GM12874 (cell line): ENCODE measurements around the gene EEF2K.
A peak's percentile ranks its signal among the peaks of the same experiment; 100 is the strongest.

Source experiments
- TF ChIP-seq, protein P1 (sequence below): IDR thresholded peaks from 2 replicates; pipeline ENCODE4 v1.5.1; 2011; ENCODE audit warnings: low read depth, mild to moderate bottlenecking, control low read depth, low read length, moderate library complexity; ENCODE audit not compliant: insufficient read depth

EEF2K gene

DNA sequence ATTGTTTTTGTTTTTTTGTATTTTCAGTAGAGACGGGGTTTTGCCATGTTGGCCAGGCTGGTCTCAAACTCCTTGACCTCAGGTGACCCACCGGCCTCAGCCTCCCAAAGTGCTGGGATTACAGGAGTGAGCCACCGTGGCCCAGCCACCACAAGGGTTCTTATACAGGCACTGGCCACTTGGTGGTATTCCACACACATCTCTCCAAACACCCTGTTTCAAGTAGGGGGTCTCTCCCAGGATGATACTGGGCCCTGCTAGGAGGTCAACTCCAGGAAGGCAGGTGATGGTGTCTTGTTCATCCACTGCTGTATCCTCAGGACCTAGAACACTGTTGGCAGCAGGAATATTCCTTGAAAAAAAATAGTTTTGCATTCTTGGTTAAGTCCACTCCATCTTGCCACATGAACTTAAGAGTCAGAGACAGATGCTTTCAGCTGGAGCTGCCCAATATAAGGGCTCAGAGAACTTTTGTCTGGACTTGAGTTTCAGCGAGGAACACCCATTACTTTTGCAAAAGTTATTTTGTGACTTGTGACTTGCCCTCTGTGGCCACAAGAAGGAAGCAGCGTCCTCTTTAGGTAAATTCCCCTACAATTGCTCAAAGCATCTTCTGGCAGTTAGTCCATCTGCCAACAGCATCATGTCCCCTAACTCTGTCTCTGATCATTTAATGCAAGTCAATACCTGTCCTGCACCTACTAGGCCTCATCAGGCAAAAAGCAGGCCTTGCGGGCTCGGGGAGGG is 7.4 kb upstream of the EEF2K start:
- TF ChIP-seq, protein P1, sequence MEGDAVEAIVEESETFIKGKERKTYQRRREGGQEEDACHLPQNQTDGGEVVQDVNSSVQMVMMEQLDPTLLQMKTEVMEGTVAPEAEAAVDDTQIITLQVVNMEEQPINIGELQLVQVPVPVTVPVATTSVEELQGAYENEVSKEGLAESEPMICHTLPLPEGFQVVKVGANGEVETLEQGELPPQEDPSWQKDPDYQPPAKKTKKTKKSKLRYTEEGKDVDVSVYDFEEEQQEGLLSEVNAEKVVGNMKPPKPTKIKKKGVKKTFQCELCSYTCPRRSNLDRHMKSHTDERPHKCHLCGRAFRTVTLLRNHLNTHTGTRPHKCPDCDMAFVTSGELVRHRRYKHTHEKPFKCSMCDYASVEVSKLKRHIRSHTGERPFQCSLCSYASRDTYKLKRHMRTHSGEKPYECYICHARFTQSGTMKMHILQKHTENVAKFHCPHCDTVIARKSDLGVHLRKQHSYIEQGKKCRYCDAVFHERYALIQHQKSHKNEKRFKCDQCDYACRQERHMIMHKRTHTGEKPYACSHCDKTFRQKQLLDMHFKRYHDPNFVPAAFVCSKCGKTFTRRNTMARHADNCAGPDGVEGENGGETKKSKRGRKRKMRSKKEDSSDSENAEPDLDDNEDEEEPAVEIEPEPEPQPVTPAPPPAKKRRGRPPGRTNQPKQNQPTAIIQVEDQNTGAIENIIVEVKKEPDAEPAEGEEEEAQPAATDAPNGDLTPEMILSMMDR: 0 out of 2 replicates have a peak, but pooled peaks have one; percentile 22

DNA sequence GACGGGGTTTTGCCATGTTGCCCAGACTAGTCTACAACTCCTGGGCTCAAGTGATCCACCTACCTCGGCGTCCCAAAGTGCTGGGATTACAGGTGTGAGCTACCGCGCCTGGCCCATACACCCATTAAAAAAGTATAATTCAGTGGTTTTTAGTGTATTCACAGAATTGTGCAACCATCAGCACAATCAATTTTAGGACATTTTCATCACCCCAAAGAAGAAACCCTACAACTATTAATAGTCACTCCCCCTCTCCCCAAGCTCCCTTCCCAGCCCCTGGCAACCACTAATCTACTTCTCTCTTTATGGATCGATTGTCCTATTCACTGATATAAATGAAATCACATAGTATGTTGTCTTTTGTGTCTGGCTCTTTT is 3.8 kb upstream of the EEF2K start:
- TF ChIP-seq, protein P1: no peak

DNA sequence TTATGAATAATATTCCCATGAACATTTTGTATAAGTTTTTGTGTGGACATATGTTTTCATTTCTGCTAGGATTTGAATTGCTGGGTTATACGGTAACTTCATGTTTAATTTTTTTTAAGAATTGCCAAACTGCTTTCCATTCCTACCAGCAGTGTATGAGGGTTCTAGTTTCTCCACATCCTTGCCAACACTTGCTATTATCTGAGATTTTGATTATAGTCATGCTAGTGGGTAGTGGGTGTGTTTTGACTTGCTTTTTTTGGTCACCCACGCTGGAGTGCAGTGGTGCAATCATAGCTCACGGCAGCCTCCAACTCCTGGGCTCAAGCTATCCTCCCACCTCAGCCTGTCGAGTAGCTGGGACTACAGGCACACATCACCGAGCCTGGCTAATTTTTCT is 3.0 kb upstream of the EEF2K start:
- TF ChIP-seq, protein P1: no peak

DNA sequence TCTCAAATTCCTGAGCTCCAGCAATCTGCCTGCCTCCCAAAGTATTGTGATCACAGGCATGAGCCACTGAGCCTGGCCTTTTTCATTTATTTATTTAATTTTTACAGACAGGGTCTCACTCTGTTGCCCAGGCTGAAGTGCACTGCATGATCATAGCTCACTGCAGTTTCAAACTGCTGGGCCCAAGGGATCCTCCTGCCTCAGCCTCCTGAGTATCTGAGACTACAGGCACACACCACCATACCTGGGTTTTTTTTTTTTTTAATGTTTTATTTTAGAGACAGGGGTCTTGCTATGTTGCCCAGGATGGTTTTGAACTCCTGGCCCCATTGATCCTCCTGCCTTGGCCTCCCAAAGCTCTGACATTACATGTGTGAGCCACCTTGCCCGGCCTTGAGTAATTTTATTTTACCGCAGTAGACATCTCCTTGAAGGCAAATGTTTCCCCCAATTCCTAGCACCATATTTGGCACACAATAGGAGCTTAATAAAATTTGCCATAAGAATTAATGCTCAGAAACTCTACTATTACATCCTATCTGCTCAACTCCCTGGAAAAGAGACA is 1.9 kb upstream of the EEF2K start:
- TF ChIP-seq, protein P1: no peak

DNA sequence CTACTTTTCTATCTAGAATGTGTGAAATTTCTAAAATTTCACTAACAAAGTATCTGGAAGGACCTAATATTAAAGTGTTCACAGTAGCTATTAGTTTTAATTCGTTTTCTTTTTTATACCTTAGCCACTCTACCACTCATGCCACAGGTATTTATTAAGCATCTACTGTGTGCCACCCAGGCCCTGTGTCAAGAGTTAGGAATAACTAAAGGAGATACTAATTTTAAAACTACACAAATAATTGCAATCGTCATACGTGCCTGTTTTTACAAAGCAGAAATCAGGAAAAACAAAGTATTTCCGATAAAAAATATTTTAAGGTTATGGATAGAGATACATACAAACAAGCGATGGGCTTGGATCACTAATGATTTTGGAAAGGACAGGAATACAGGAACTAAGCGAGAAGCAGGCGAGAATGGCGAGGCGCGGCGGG is 483 bp upstream of the EEF2K start:
- TF ChIP-seq, protein P1: no peak

DNA sequence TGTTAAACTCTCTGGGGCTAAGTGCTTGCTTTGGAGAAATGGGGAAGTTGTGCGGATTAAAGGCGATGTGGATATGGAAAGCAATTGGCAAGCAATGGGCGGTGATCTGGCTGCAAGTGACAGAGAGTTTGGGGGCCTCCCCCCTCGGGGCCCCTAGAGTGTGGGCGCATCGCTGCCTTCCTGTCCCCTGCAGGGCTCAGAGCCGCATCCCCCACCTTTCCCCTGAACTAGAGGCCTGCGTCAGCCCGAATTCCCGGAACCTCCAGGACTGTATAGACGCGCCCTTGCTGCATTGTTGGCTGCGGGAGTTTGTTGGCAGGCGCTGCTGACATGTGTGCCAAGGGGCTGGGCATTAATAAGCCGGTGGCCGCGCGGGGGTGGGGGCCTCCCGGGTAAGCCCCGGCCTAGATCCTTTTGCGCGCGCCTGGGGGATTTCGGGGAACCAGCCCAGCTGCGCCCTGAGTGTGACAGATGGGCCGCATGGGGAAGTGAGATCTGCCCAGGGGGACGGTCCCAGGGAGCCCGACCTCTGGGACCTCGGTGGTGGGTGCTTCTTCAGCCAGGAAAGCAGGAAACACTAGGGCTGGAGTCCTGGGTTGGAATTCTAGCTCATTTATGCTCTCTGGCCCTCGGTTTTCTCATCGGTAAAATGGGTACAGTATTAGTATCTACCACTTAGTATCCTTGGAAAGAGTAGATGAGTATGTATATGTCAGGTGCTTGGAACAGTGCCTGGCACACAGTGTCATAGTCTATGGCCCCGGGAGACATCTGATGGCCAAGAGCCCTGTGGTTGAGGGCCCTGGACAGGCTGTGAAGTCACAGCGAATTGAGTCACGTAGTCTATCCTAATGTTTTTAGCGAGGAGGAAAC is 1.0 kb downstream of the EEF2K start:
- TF ChIP-seq, protein P1: no peak

DNA sequence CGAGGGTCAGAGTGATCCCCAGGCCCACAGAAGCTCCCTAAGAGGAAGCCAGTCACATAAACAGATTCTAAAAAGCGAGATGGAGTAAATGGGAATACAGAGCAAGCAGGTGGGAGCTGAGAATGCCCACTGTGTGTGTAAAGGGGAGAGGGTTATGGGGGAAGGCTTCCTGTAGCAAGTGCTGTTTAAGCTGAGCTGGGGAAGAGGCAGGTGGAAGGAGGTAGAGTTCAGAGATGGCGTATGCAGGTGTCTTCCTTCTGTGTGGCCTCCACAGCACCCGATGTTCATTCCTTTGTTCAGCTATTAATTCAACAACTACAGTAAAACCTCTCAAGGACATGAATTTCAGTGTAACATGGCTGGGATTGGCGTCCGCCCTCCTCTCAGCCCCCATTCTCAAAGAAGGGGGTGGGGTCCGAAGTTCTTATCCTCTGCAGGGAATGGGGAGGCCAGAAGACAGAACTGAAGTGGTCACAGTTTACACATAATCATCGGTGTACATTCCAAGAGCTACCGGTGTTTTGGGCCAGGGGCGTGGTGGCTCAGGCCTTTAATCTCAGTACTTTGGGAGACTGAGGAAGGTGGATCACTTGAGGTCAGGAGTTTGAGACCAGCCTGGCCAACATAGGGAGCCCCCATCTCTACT is 1.8 kb downstream of the EEF2K start:
- TF ChIP-seq, protein P1: no peak
